ENCODE measurements around the gene MYEOV. TPM values are rescaled to one million over a fixed set of nuclear protein-coding genes. Genes with fewer than 3 reads are reported as not detected.

The MYEOV gene
- total and polyA plus RNA-seq, 4 experiments from 2014 or later, result not detected

GRCh38 chr11:69295079-69295994 lies 1.4 kb downstream of the MYEOV start:
- H3K27ac ChIP-seq (ENCODE audit: low read depth, low read length), result no peak overlapping the region
- H3K27me3 ChIP-seq (ENCODE audit: insufficient read depth, low read length), result no peaks in the 10 kb centered on the region
- H3K4me1 ChIP-seq (ENCODE audit: insufficient read depth, low read length), result peaks cover 65% of the 10 kb centered on the region
- H3K4me3 ChIP-seq (ENCODE audit: low read length in 2 of 2), result no peak overlapping the region
- H3K36me3 Mint-ChIP-seq, result no peaks in the 10 kb centered on the region
- intact Hi-C loops (cut with micrococcal nuclease), result no loop called here
- POLR2A ChIA-PET (ENCODE audit: partially characterized antibody), result interaction anchor here (2.7 kb wide), 1 partner anchor 17 kb away, joined by 13 read pairs; no protein-coding TSS in a partner anchor
- peak in 1 of 5 donors; percentile 19 for DNase-seq
- H3K9me3 Mint-ChIP-seq, result peaks cover 0 to 3% (median 0%) of the 10 kb centered on the region in 8 donors
- H3K27ac Mint-ChIP-seq, result peak overlapping the region in 6 of 7 donors; percentile 28 to 74 (median 36)
- H3K27me3 Mint-ChIP-seq, result no peaks in the 10 kb centered on the region
- CTCF ChIA-PET (ENCODE audit: partially characterized antibody), result interaction anchor here (5.1 kb wide), 1 partner anchor 348 kb away, joined by 52 read pairs; the partner anchor contains the start of gene CCND1
- no peaks in the 10 kb centered on the region for H3K9me3 ChIP-seq (ENCODE audit: control insufficient read depth in 1 of 2, low read length in 2 of 2)
- peaks cover 35 to 63% (median 48%) of the 10 kb centered on the region in 4 donors for H3K4me1 Mint-ChIP-seq
- no peaks in the 10 kb centered on the region for H3K36me3 ChIP-seq (ENCODE audit: insufficient read depth, low read length)
- peak overlapping the region in 5 of 8 donors; percentile 29 to 35 (median 33) for H3K4me3 Mint-ChIP-seq

GRCh38 chr11:69295995-69296889 lies 2.3 kb downstream of the MYEOV start:
- Histone ChIP-seq H3K4me1 (ENCODE audit: insufficient read depth, low read length) (peaks cover 65% of the 10 kb centered on the region), H3K9me3 (ENCODE audit: control insufficient read depth in 1 of 2, low read length in 2 of 2) (no peaks in the 10 kb centered on the region), H3K27me3 (ENCODE audit: insufficient read depth, low read length) (no peaks in the 10 kb centered on the region), H3K27ac (ENCODE audit: low read depth, low read length) (no peak overlapping the region), H3K36me3 (ENCODE audit: insufficient read depth, low read length) (no peaks in the 10 kb centered on the region), H3K4me3 (ENCODE audit: low read length in 2 of 2) (peak overlapping the region; percentile 13 to 33)
- POLR2A ChIA-PET (ENCODE audit: partially characterized antibody), result interaction anchor here (0.6 to 2.7 kb wide), 4 partner anchors 16 to 378 kb away, joined by 3 to 13 read pairs (median 4); partner anchors contain the start of gene LTO1
- Mint-ChIP-seq H3K36me3 (no peaks in the 10 kb centered on the region), H3K4me1 (peaks cover 40 to 69% (median 55%) of the 10 kb centered on the region in 4 donors), H3K9me3 (peaks cover 0 to 3% (median 0%) of the 10 kb centered on the region in 8 donors), H3K4me3 (peak overlapping the region in 7 of 8 donors; percentile 79 to 93 (median 85)), H3K27me3 (no peaks in the 10 kb centered on the region), H3K27ac (peak overlapping the region in 4 of 7 donors; percentile 13 to 90 (median 62))
- CTCF ChIA-PET (ENCODE audit: partially characterized antibody), result interaction anchor here (1.6 to 5.1 kb wide), 2 partner anchors 11 to 347 kb away, joined by 3 to 52 read pairs; partner anchors contain the start of gene CCND1
- intact Hi-C loops (cut with micrococcal nuclease), result no loop called here
- DNase-seq, result no peak

GRCh38 chr11:69296890-69297786 lies 3.2 kb downstream of the MYEOV start:
- no peaks in the 10 kb centered on the region for H3K36me3 Mint-ChIP-seq

GRCh38 chr11:69297787-69298266 lies 3.9 kb downstream of the MYEOV start:
- H3K4me1 Mint-ChIP-seq, result peaks cover 40 to 69% (median 56%) of the 10 kb centered on the region in 4 donors
- Histone ChIP-seq H3K4me3 (ENCODE audit: low read length in 2 of 2) (peak overlapping the region; percentile 39 to 57), H3K27me3 (ENCODE audit: insufficient read depth, low read length) (no peaks in the 10 kb centered on the region), H3K9me3 (ENCODE audit: control insufficient read depth in 1 of 2, low read length in 2 of 2) (no peaks in the 10 kb centered on the region), H3K4me1 (ENCODE audit: insufficient read depth, low read length) (peaks cover 65% of the 10 kb centered on the region), H3K36me3 (ENCODE audit: insufficient read depth, low read length) (no peaks in the 10 kb centered on the region), H3K27ac (ENCODE audit: low read depth, low read length) (peak overlapping the region; percentile 36)
- peak; percentile 38 to 86 (median 56) for DNase-seq
- H3K27me3 Mint-ChIP-seq, result no peaks in the 10 kb centered on the region
- peak overlapping the region; percentile 79 to 93 (median 86) for H3K4me3 Mint-ChIP-seq
- intact Hi-C loops (cut with micrococcal nuclease), result no loop called here
- POLR2A ChIA-PET (ENCODE audit: partially characterized antibody), result interaction anchor here (0.5 to 2.7 kb wide), 5 partner anchors 11 to 495 kb away, joined by 3 to 13 read pairs (median 6); partner anchors contain the start of gene LTO1
- H3K27ac Mint-ChIP-seq, result peak overlapping the region; percentile 78 to 99 (median 96)
- CTCF ChIA-PET (ENCODE audit: partially characterized antibody), result interaction anchor here (0.7 to 1.6 kb wide), 4 partner anchors 10 to 373 kb away, joined by 3 to 4 read pairs (median 3); no protein-coding TSS in a partner anchor
- no peaks in the 10 kb centered on the region for H3K36me3 Mint-ChIP-seq
- H3K9me3 Mint-ChIP-seq, result peaks cover 0 to 3% (median 0%) of the 10 kb centered on the region in 8 donors

More at GRCh38 chr11:69296890-69297786, 3.2 kb downstream of the MYEOV start:
- ChIA-PET POLR2A (ENCODE audit: partially characterized antibody) (interaction anchor here (0.5 to 2.7 kb wide), 7 partner anchors 12 to 494 kb away, joined by 3 to 13 read pairs (median 5); partner anchors contain the start of gene LTO1), CTCF (ENCODE audit: partially characterized antibody) (interaction anchor here (0.7 to 1.6 kb wide), 4 partner anchors 9 to 374 kb away, joined by 3 to 4 read pairs (median 3); no protein-coding TSS in a partner anchor)
- Mint-ChIP-seq H3K27me3 (no peaks in the 10 kb centered on the region), H3K9me3 (peaks cover 0 to 3% (median 0%) of the 10 kb centered on the region in 8 donors), H3K27ac (peak overlapping the region; percentile 76 to 99 (median 96)), H3K4me1 (peaks cover 40 to 69% (median 55%) of the 10 kb centered on the region in 4 donors), H3K4me3 (peak overlapping the region; percentile 79 to 93 (median 86))
- intact Hi-C loops (cut with micrococcal nuclease), result no loop called here
- H3K4me3 ChIP-seq (ENCODE audit: low read length in 2 of 2), result peak overlapping the region; percentile 39 to 57
- H3K27ac ChIP-seq (ENCODE audit: low read depth, low read length), result peak overlapping the region; percentile 36
- no peaks in the 10 kb centered on the region for H3K27me3 ChIP-seq (ENCODE audit: insufficient read depth, low read length)
- H3K36me3 ChIP-seq (ENCODE audit: insufficient read depth, low read length), result no peaks in the 10 kb centered on the region
- DNase-seq, result peak; percentile 78 to 91 (median 81)
- H3K9me3 ChIP-seq (ENCODE audit: control insufficient read depth in 1 of 2, low read length in 2 of 2), result no peaks in the 10 kb centered on the region
- H3K4me1 ChIP-seq (ENCODE audit: insufficient read depth, low read length), result peaks cover 65% of the 10 kb centered on the region

GRCh38 chr11:69298267-69299022 lies 4.5 kb downstream of the MYEOV start:
- Mint-ChIP-seq H3K27me3 (no peaks in the 10 kb centered on the region), H3K4me1 (peaks cover 43 to 71% (median 54%) of the 10 kb centered on the region in 4 donors), H3K4me3 (peak overlapping the region; percentile 79 to 93 (median 86)), H3K9me3 (peaks cover 0 to 3% (median 0%) of the 10 kb centered on the region in 8 donors), H3K36me3 (no peaks in the 10 kb centered on the region), H3K27ac (peak overlapping the region; percentile 78 to 99 (median 96))
- DNase-seq, result peak in 4 of 5 donors; percentile 9 to 58 (median 18)
- H3K36me3 ChIP-seq (ENCODE audit: insufficient read depth, low read length), result no peaks in the 10 kb centered on the region
- H3K9me3 ChIP-seq (ENCODE audit: control insufficient read depth in 1 of 2, low read length in 2 of 2), result no peaks in the 10 kb centered on the region
- intact Hi-C loops (cut with micrococcal nuclease), result no loop called here
- no peaks in the 10 kb centered on the region for H3K27me3 ChIP-seq (ENCODE audit: insufficient read depth, low read length)
- ChIA-PET POLR2A (ENCODE audit: partially characterized antibody) (interaction anchor here (0.9 to 2.7 kb wide), 4 partner anchors 10 to 376 kb away, joined by 3 to 13 read pairs (median 8); partner anchors contain the start of gene LTO1), CTCF (ENCODE audit: partially characterized antibody) (interaction anchor here (1.1 kb wide), 1 partner anchor 372 kb away, joined by 3 read pairs; no protein-coding TSS in a partner anchor)
- peak overlapping the region; percentile 36 for H3K27ac ChIP-seq (ENCODE audit: low read depth, low read length)
- peaks cover 59% of the 10 kb centered on the region for H3K4me1 ChIP-seq (ENCODE audit: insufficient read depth, low read length)
- H3K4me3 ChIP-seq (ENCODE audit: low read length in 2 of 2), result peak overlapping the region in 1 of 2 donors; percentile 39
